Measurements from ENCODE around the gene NCOA1. TPM values are rescaled to one million over a fixed set of nuclear protein-coding genes. Genes with fewer than 3 reads are reported as not detected.

NCOA1 gene
- total RNA-seq, 1 experiment from 2014 or later, result 27.5 TPM

DNA sequence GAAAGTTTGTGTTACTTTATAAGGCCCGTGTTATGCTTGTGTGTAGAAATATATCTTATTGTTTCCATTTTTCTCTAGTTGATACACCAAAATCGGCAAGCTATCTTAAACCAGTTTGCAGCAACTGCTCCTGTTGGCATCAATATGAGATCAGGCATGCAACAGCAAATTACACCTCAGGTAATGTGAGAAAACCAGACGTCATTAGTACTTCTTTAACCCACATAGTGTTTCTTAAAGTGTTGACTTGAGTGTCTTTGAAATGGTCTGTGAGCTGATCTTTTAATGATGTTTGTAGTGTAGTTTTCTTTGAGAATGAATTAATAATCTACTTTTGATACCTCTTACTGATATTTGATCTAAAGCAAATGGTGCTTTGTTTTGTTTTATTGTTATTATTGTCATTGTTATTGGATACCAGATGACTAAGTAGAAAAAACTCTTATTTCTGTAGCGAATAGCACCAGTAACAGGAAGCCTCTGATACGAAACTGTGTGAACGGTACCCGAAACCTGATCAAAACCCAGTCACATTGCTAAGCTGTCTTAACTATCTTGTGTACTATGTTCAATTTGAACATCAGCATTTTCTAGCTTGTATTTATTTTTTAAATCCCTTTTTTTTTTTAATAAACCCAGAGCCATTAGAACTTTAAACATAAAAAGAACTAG, 248.4 kb downstream of the NCOA1 start:
- ChIA-PET POLR2A (ENCODE audit: low non-redundant PET) (no interaction called here), CTCF (no interaction called here)
- Histone ChIP-seq H3K4me1 (ENCODE audit: insufficient read depth, low read length, poor library complexity, severe bottlenecking) (no peaks in the 10 kb centered on the region), H3K36me3 (ENCODE audit: insufficient read depth, low read length, poor library complexity, severe bottlenecking) (no peaks in the 10 kb centered on the region), H3K4me3 (ENCODE audit: low read depth, low read length, poor library complexity, severe bottlenecking) (no peak overlapping the region), H3K27me3 (replicated peaks; ENCODE audit: insufficient read depth, low read depth, low read length, poor library complexity) (no peaks in the 10 kb centered on the region), H3K27ac (ENCODE audit: low read depth, low read length, poor library complexity, severe bottlenecking) (no peak overlapping the region), H3K9me3 (ENCODE audit: low read depth, low read length, poor library complexity, severe bottlenecking) (no peaks in the 10 kb centered on the region)
- no TSS peak for BruUV-seq (replicated peaks)
- no peak for DNase-seq (ENCODE audit: low spot score)
- intact Hi-C loops (cut with micrococcal nuclease; ENCODE audit: unreplicated experiment), result no loop called here
- TF ChIP-seq, protein P1, sequence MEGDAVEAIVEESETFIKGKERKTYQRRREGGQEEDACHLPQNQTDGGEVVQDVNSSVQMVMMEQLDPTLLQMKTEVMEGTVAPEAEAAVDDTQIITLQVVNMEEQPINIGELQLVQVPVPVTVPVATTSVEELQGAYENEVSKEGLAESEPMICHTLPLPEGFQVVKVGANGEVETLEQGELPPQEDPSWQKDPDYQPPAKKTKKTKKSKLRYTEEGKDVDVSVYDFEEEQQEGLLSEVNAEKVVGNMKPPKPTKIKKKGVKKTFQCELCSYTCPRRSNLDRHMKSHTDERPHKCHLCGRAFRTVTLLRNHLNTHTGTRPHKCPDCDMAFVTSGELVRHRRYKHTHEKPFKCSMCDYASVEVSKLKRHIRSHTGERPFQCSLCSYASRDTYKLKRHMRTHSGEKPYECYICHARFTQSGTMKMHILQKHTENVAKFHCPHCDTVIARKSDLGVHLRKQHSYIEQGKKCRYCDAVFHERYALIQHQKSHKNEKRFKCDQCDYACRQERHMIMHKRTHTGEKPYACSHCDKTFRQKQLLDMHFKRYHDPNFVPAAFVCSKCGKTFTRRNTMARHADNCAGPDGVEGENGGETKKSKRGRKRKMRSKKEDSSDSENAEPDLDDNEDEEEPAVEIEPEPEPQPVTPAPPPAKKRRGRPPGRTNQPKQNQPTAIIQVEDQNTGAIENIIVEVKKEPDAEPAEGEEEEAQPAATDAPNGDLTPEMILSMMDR (conservative IDR thresholded peaks at IDR 0.05; ENCODE audit: low read depth, low read length), result no peak
- TF ChIP-seq EZH2 (IDR thresholded peaks at IDR 0.05; ENCODE audit: borderline replicate concordance, low read depth, low read length, poor library complexity, severe bottlenecking), result no peak

DNA sequence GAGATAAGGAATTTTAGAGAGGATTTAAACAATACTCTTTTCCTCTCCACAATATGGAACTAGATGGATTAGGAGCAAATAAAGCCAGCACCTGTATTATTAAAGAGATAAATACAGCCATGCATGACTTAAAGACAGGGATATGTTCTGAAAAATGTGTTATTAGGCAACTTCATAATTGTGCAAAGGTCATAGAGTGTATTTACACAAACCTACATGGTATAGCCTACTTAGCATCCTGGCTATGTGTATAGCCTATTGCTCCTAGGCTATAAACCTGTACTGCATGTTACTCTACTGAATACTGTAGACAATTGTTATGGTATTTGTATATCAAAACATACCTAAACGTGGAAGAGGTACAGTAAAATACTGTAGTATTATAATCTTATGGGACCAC, 249.1 kb downstream of the NCOA1 start:
- no peaks in the 10 kb centered on the region for H3K9me3 ChIP-seq (ENCODE audit: low read depth, low read length, poor library complexity, severe bottlenecking)
- no peaks in the 10 kb centered on the region for H3K36me3 ChIP-seq (ENCODE audit: insufficient read depth, low read length, poor library complexity, severe bottlenecking)
- TF ChIP-seq, protein P1 (conservative IDR thresholded peaks at IDR 0.05; ENCODE audit: low read depth, low read length), result no peak
- TF ChIP-seq EZH2 (IDR thresholded peaks at IDR 0.05; ENCODE audit: borderline replicate concordance, low read depth, low read length, poor library complexity, severe bottlenecking), result no peak
- no peaks in the 10 kb centered on the region for H3K27me3 ChIP-seq (replicated peaks; ENCODE audit: insufficient read depth, low read depth, low read length, poor library complexity)
- no peak for DNase-seq (ENCODE audit: low spot score)
- H3K4me1 ChIP-seq (ENCODE audit: insufficient read depth, low read length, poor library complexity, severe bottlenecking), result no peaks in the 10 kb centered on the region
- BruUV-seq (replicated peaks), result no TSS peak
- intact Hi-C loops (cut with micrococcal nuclease; ENCODE audit: unreplicated experiment), result no loop called here
- CTCF ChIA-PET, result no interaction called here
- H3K27ac ChIP-seq (ENCODE audit: low read depth, low read length, poor library complexity, severe bottlenecking), result no peak overlapping the region
- no peak overlapping the region for H3K4me3 ChIP-seq (ENCODE audit: low read depth, low read length, poor library complexity, severe bottlenecking)
- POLR2A ChIA-PET (ENCODE audit: low non-redundant PET), result no interaction called here

DNA sequence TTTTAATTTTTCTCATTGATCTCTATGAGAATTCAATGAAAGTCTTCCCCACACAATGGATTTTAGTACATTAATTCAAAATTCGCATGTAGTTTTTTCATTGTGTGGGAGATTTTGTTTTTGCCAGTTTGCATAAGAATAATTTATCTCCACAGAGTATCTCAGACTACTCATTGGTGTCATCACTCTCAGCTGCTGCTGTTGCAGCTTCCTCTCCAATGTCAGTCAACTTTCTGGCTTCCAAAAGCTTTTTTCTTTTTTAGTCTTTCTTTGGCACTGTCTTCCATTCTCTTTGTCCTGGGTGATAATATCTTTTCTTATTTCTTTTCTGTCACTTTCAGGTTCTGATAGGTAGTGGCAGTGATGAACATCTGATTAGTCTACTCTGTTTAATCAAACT, 251.7 kb downstream of the NCOA1 start:
- H3K4me1 ChIP-seq (ENCODE audit: insufficient read depth, low read length, poor library complexity, severe bottlenecking), result no peaks in the 10 kb centered on the region
- no peaks in the 10 kb centered on the region for H3K9me3 ChIP-seq (ENCODE audit: low read depth, low read length, poor library complexity, severe bottlenecking)
- no peaks in the 10 kb centered on the region for H3K36me3 ChIP-seq (ENCODE audit: insufficient read depth, low read length, poor library complexity, severe bottlenecking)
- DNase-seq (ENCODE audit: low spot score), result no peak
- TF ChIP-seq EZH2 (IDR thresholded peaks at IDR 0.05; ENCODE audit: borderline replicate concordance, low read depth, low read length, poor library complexity, severe bottlenecking), result no peak
- TF ChIP-seq, protein P1 (conservative IDR thresholded peaks at IDR 0.05; ENCODE audit: low read depth, low read length), result no peak
- CTCF ChIA-PET, result no interaction called here
- no TSS peak for BruUV-seq (replicated peaks)
- no peak overlapping the region for H3K4me3 ChIP-seq (ENCODE audit: low read depth, low read length, poor library complexity, severe bottlenecking)
- H3K27ac ChIP-seq (ENCODE audit: low read depth, low read length, poor library complexity, severe bottlenecking), result no peak overlapping the region
- H3K27me3 ChIP-seq (replicated peaks; ENCODE audit: insufficient read depth, low read depth, low read length, poor library complexity), result no peaks in the 10 kb centered on the region
- POLR2A ChIA-PET (ENCODE audit: low non-redundant PET), result no interaction called here
- intact Hi-C loops (cut with micrococcal nuclease; ENCODE audit: unreplicated experiment), result no loop called here

All from A673 (cell line).